ENCODE measurements around the gene ZNF273. TPM values are rescaled to one million over a fixed set of nuclear protein-coding genes. Genes with fewer than 3 reads are reported as not detected.

ZNF273 gene
- total RNA-seq, 4 donors from 2014 or later, result 123 to 247 (median 164) TPM

GRCh38 chr7:64876792-64877713 lies 26.0 kb upstream of the ZNF273 start:
- no peaks in the 10 kb centered on the region for H3K9me3 ChIP-seq
- peaks cover 17% of the 10 kb centered on the region for H3K4me1 ChIP-seq
- no peaks in the 10 kb centered on the region for H3K36me3 ChIP-seq
- no peaks in the 10 kb centered on the region for H3K27me3 ChIP-seq
- H3K4me3 ChIP-seq, result peak overlapping the region; percentile 38
- TF ChIP-seq EP300 (IDR thresholded peaks at IDR 0.05) (no peak), POLR2A (IDR thresholded peaks at IDR 0.05) (no peak), CTCF (IDR thresholded peaks at IDR 0.05) (no peak), POLR2AphosphoS5 (IDR thresholded peaks at IDR 0.05) (no peak)
- peak; percentile 62 to 68 for DNase-seq (ENCODE audit: low spot score in 2 of 2)
- WGBS, result 56% methylated on average over 14 of the region's 39 CpGs
- H3K27ac ChIP-seq, result no peak overlapping the region

GRCh38 chr7:64877714-64878610 lies 25.1 kb upstream of the ZNF273 start:
- 80% methylated on average over 28 of the region's 34 CpGs for WGBS
- Histone ChIP-seq H3K27me3 (no peaks in the 10 kb centered on the region), H3K4me3 (peak overlapping the region; percentile 38), H3K9me3 (no peaks in the 10 kb centered on the region), H3K4me1 (peaks cover 20% of the 10 kb centered on the region), H3K27ac (no peak overlapping the region), H3K36me3 (no peaks in the 10 kb centered on the region)
- TF ChIP-seq CTCF (IDR thresholded peaks at IDR 0.05) (no peak), POLR2AphosphoS5 (IDR thresholded peaks at IDR 0.05) (no peak), EP300 (IDR thresholded peaks at IDR 0.05) (no peak), POLR2A (IDR thresholded peaks at IDR 0.05) (no peak)
- DNase-seq (ENCODE audit: low spot score in 2 of 2), result peak; percentile 36 to 62

DNA sequence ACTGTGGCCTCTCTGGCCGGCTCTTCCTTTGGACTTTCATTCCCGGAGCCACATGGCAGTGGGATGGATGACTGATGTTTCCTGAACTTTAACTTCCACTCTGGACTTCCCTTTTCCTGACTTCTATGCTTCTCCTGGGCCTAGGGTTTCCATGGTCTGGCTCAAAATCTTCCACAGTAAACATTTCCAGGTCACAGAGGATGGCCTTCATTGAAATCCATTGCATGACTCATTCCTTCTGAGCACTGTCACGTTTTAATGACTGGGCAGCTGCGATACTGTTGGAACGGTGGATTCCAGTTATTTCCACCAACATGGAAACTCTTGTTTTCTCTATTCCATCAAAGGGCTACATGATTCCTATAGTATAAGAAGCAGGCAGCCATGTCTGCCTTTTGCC lies 24.4 kb upstream of the ZNF273 start:
- Histone ChIP-seq H3K9me3 (no peaks in the 10 kb centered on the region), H3K4me1 (peaks cover 24% of the 10 kb centered on the region), H3K27ac (no peak overlapping the region), H3K4me3 (no peak overlapping the region), H3K36me3 (no peaks in the 10 kb centered on the region), H3K27me3 (no peaks in the 10 kb centered on the region)
- 68% methylated on average over 5 of the region's 5 CpGs for WGBS
- TF ChIP-seq CTCF (IDR thresholded peaks at IDR 0.05), result no peak
- no peak for TF ChIP-seq POLR2A (IDR thresholded peaks at IDR 0.05)
- TF ChIP-seq POLR2AphosphoS5 (IDR thresholded peaks at IDR 0.05), result no peak
- TF ChIP-seq EP300 (IDR thresholded peaks at IDR 0.05), result no peak
- peak in 1 of 2 donors; percentile 15 for DNase-seq (ENCODE audit: low spot score in 2 of 2)

GRCh38 chr7:64879086-64879730 lies 23.9 kb upstream of the ZNF273 start:
- H3K27ac ChIP-seq, result peak overlapping the region; percentile 4
- no peaks in the 10 kb centered on the region for H3K9me3 ChIP-seq
- DNase-seq (ENCODE audit: low spot score in 2 of 2), result peak; percentile 46 to 54
- H3K27me3 ChIP-seq, result no peaks in the 10 kb centered on the region
- no peaks in the 10 kb centered on the region for H3K36me3 ChIP-seq
- 65% methylated on average over 9 of the region's 9 CpGs for WGBS
- H3K4me1 ChIP-seq, result peaks cover 29% of the 10 kb centered on the region
- TF ChIP-seq CTCF (IDR thresholded peaks at IDR 0.05) (no peak), POLR2AphosphoS5 (IDR thresholded peaks at IDR 0.05) (no peak), POLR2A (IDR thresholded peaks at IDR 0.05) (no peak), EP300 (IDR thresholded peaks at IDR 0.05) (no peak)
- no peak overlapping the region for H3K4me3 ChIP-seq

All from suprapubic skin (tissue), 4 donors.